HepG2 (cell line): ENCODE results near the gene RPUSD3. TPM values are rescaled to one million over a fixed set of nuclear protein-coding genes. Genes with fewer than 3 reads are reported as not detected.
"Not testable (repeated sequence)": the region's sequence is repeated elsewhere in the genome, so short reads cannot be mapped to it uniquely, and the experiment has no call there.

Source experiments
- ATAC-seq: fragments of 200-7000 bp; cut with Tn5 transposase; 3 replicates; pipeline ENCODE4 v1.9.1; 2020; ENCODE audit warnings: mild to moderate bottlenecking, moderate library complexity
- BruUV-seq: library from RNA; stranded (reverse); fragments of 400-500 nt; replicated peaks from 2 replicates; lab custom pipeline; 2021; lab: Mats Ljungman, UMichigan
- CTCF ChIA-PET: fragments of 300-600 bp; formaldehyde crosslinking; extraction: SDS; loops from one replicate; lab custom pipeline; 2021; ENCODE audit warnings: low total read pairs, inconsistent platforms, low intra/inter-chr PET ratio; lab: Yijun Ruan, JAX
- POLR2A ChIA-PET: fragments of 350-600 bp; sonication (Branson Sonifier 250); formaldehyde crosslinking; loops from one replicate; lab custom pipeline; 2020; ENCODE audit warnings: antibody characterized with exemption, inconsistent platforms; lab: Yijun Ruan, JAX
- DNase-seq: peaks from one replicate; pipeline ENCODE4 v3.0.0-alpha.2; 2015; ENCODE audit warnings: low spot score
- FAIRE-seq: peaks from 3 replicates; lab custom pipeline; 2011; peaks lifted over from hg19 to GRCh38; lab: Jason Lieb, UNC
- H2AFZ ChIP-seq: one replicate; pipeline ENCODE4 v1.6.1; 2011; ENCODE audit warnings: low read length, inconsistent platforms
- H3K27ac ChIP-seq: fragments of 300-600 bp; 3 replicates; pipeline ENCODE4 v1.8.0; 2011; ENCODE audit warnings: mixed run types, mild to moderate bottlenecking, mixed read lengths, low read length, inconsistent platforms; ENCODE audit not compliant: insufficient read depth; ENCODE audit errors: extremely low read length
- H3K27me3 ChIP-seq, 2 experiments: fragments of 200-600 bp in 1 of 2; 2 replicates in 1 of 2; 3 replicates in 1 of 2; pipeline versions ENCODE4 v1.6.0 to v1.8.0; 2011; ENCODE audit warnings: low read length in 2 of 2, mild to moderate bottlenecking in 2 of 2, moderate library complexity in 2 of 2, inconsistent platforms in 1 of 2; ENCODE audit not compliant: insufficient read depth in 2 of 2, control insufficient read depth in 1 of 2
- H3K36me3 ChIP-seq, 2 experiments: fragments of 200-600 bp in 1 of 2; replicated peaks in 1 of 2; 2 replicates in 1 of 2; 3 replicates in 1 of 2; pipeline versions ENCODE4 v1.5.1 to v1.8.0; 2011; ENCODE audit warnings: low read length in 2 of 2, inconsistent platforms in 1 of 2; ENCODE audit not compliant: insufficient read depth in 2 of 2, control insufficient read depth in 1 of 2
- H3K4me1 ChIP-seq: 2 replicates; pipeline ENCODE4 v1.5.1; 2012; ENCODE audit warnings: low read length, inconsistent platforms; ENCODE audit not compliant: insufficient read depth
- H3K4me2 ChIP-seq: 2 replicates; pipeline ENCODE4 v1.6.0; 2011; ENCODE audit warnings: low read depth, low read length, inconsistent platforms
- H3K4me3 ChIP-seq, 3 experiments: fragments of 200-600 bp in 1 of 3; sonication (generic), shearing (Covaris generic) in 1 of 3; replicated peaks in 1 of 3; 2 replicates each; pipeline ENCODE4 v1.5.1; 2011 to 2016; ENCODE audit warnings: low read length in 3 of 3, inconsistent platforms in 2 of 3, low read depth in 2 of 3, mild to moderate bottlenecking in 2 of 3, control low read depth in 1 of 3, mixed read lengths in 1 of 3; ENCODE audit not compliant: insufficient read depth in 1 of 3
- H3K79me2 ChIP-seq: one replicate; pipeline ENCODE4 v1.6.1; 2011; ENCODE audit warnings: low read length, inconsistent platforms; ENCODE audit not compliant: insufficient read depth
- H3K9ac ChIP-seq: 2 replicates; pipeline ENCODE4 v1.6.0; 2011; ENCODE audit warnings: mild to moderate bottlenecking, low read depth, low read length, inconsistent platforms; ENCODE audit not compliant: insufficient read depth
- H3K9me3 ChIP-seq: 2 replicates; pipeline ENCODE4 v1.5.1; 2012; ENCODE audit warnings: mild to moderate bottlenecking, low read length
- H4K20me1 ChIP-seq: 2 replicates; pipeline ENCODE4 v1.6.0; 2011; ENCODE audit warnings: inconsistent platforms, mild to moderate bottlenecking, low read length, moderate library complexity; ENCODE audit not compliant: insufficient read depth
- CTCF ChIP-seq: sonication (generic); formaldehyde crosslinking; IDR thresholded peaks from 2 replicates; pipeline ENCODE4 v1.5.0; 2020; ENCODE audit warnings: mild to moderate bottlenecking, missing genetic modification reagents, moderate library complexity
- FOSL2 ChIP-seq: sonication (generic); formaldehyde crosslinking; IDR thresholded peaks from 2 replicates; pipeline ENCODE4 v1.4.0; 2020; ENCODE audit warnings: missing genetic modification reagents
- FOXJ3 ChIP-seq: sonication (generic); formaldehyde crosslinking; IDR thresholded peaks from 2 replicates; pipeline ENCODE4 v1.4.0; 2020; ENCODE audit warnings: missing genetic modification reagents, mild to moderate bottlenecking, borderline replicate concordance
- HNRNPH1 ChIP-seq: fragments of 200-400 bp; formaldehyde crosslinking; optimal IDR thresholded peaks from 2 replicates; pipeline ENCODE3; 2017; ENCODE audit warnings: mild to moderate bottlenecking, low read depth, low read length
- SIX4 ChIP-seq: sonication (generic); formaldehyde crosslinking; IDR thresholded peaks from 2 replicates; pipeline ENCODE4 v1.4.0; 2020; ENCODE audit warnings: missing genetic modification reagents
- STAG1 ChIP-seq: sonication (generic); formaldehyde crosslinking; IDR thresholded peaks from 2 replicates; pipeline ENCODE4 v1.4.0; 2020; ENCODE audit warnings: missing genetic modification reagents
- ZNF687 ChIP-seq: sonication (generic); formaldehyde crosslinking; IDR thresholded peaks from 2 replicates; pipeline ENCODE4 v1.5.1; 2020; ENCODE audit warnings: mild to moderate bottlenecking, missing genetic modification reagents, moderate library complexity
- WGBS: methylation state at CpG from one replicate; pipeline ENCODE4 v1.1.6; 2017; ENCODE audit warnings: low lambda C conversion rate; 5-methylcytosine and 5-hydroxymethylcytosine counted together
- in situ Hi-C: cut with HindIII; loops from 2 replicates; pipeline ENCODE4 v1.10.0; 2017; ENCODE audit warnings: low pct_unique_long_range_greater_than_20kb; ENCODE audit not compliant: extremely low pct_ligation_motif_present
- intact Hi-C: fragments of 100-400 bp; cut with micrococcal nuclease; formaldehyde crosslinking; loops from one replicate; pipeline ENCODE4 v1.10.0; 2022; ENCODE audit not compliant: unreplicated experiment
- polyA plus RNA-seq, 8 experiments: library from polyadenylated mRNA; depleted of rRNA in 3 of 8; stranded (reverse) in 7 of 8; unstranded in 1 of 8; fragments of >200 nt; fragmentation: Illumina TruSeq in 4 of 8; extraction: Trizol in 4 of 8; gene quantifications; 2 replicates each; pipeline versions ENCODE4 v1.2.1 to v1.2.3, GENCODE V29; 2011 to 2016; ENCODE audit warnings: low read depth in 4 of 8, missing spikeins in 1 of 8, mixed read lengths in 1 of 8; ENCODE audit not compliant: insufficient read depth in 1 of 8
- total RNA-seq, 5 experiments: library from RNA; depleted of rRNA; stranded (reverse); fragments of >200 nt; fragmentation: Illumina TruSeq; extraction: Trizol; gene quantifications; 2 replicates each; pipeline ENCODE4 v1.2.3, GENCODE V29; 2016; ENCODE audit warnings: low read depth in 1 of 5

RPUSD3 gene
- total and polyA plus RNA-seq, 2 of the 13 experiments (the other 11 are each of a cell fraction or from before 2014, with no cell fraction given): 32.1 to 48.7 TPM

- no peaks in the 10 kb centered on the region for H3K9me3 ChIP-seq
- no peak overlapping the region for H2AFZ ChIP-seq
- no peak overlapping the region for H3K4me3 ChIP-seq
- DNase-seq (no peak), ATAC-seq (no peak), FAIRE-seq (no peak)
- ChIA-PET POLR2A (interaction anchor here (1.0 to 3.2 kb wide), 2 partner anchors 13 to 40 kb away, joined by 3 to 9 read pairs; partner anchors contain the start of gene IL17RC), CTCF (no interaction called here)
- in situ Hi-C loops (no loop called here), intact Hi-C loops (loop anchor here (5.0 kb wide), 1 partner anchor 40 kb away; the partner anchor contains the start of gene IL17RC)
- no peak overlapping the region for H3K27ac ChIP-seq
- H3K27me3 ChIP-seq: no peaks in the 10 kb centered on the region
- peaks cover 34% of the 10 kb centered on the region for H3K4me1 ChIP-seq
- H3K79me2 ChIP-seq: no peaks in the 10 kb centered on the region
- BruUV-seq: no TSS peak
- H3K4me2 ChIP-seq: no peak overlapping the region
- TF ChIP-seq CTCF (CRISPR knock-in tag) (peak; percentile 42), FOSL2 (CRISPR knock-in tag) (no peak), FOXJ3 (no peak), SIX4 (no peak), ZNF687 (peak; percentile 25; the same call in 1 of the 2 replicates), STAG1 (CRISPR knock-in tag) (peak; percentile 28; the same call in 1 of the 2 replicates), HNRNPH1 (no peak)
- no peaks in the 10 kb centered on the region for H4K20me1 ChIP-seq
- 93% methylated on average over 7 of the region's 12 CpGs for WGBS
- no peaks in the 10 kb centered on the region for H3K36me3 ChIP-seq
- no peak overlapping the region for H3K9ac ChIP-seq
These were observed 33.2 kb upstream of the RPUSD3 start for GRCh38 chr3:9876991-9877390.

GRCh38 chr3:9876255-9876654 lies 32.4 kb upstream of the RPUSD3 start:
- H3K36me3 ChIP-seq, H3K27ac ChIP-seq, H2AFZ ChIP-seq, H3K4me2 ChIP-seq, H3K9ac ChIP-seq, DNase-seq, BruUV-seq, H3K79me2 ChIP-seq, H3K4me3 ChIP-seq, CTCF ChIA-PET, H4K20me1 ChIP-seq, in situ Hi-C loops, FAIRE-seq, H3K27me3 ChIP-seq, ATAC-seq, H3K9me3 ChIP-seq: not testable (repeated sequence)
- intact Hi-C loops: loop anchor here (5.0 kb wide), 1 partner anchor 41 kb away; the partner anchor contains the start of gene IL17RC
- WGBS: 97% methylated on average over 4 of the region's 4 CpGs
- peaks cover 38% of the 10 kb centered on the region for H3K4me1 ChIP-seq
- POLR2A ChIA-PET: interaction anchor here (0.8 to 3.2 kb wide), 4 partner anchors 12 to 40 kb away, joined by 3 to 9 read pairs (median 4); partner anchors contain the start of gene IL17RC
